HepG2 (cell line): ENCODE data around the gene PRMT7. TPM values are rescaled to one million over a fixed set of nuclear protein-coding genes. Genes with fewer than 3 reads are reported as not detected.

Experiments
- ATAC-seq: fragments of 200-7000 bp; cut with Tn5 transposase; 3 replicates; pipeline ENCODE4 v1.9.1; 2020; ENCODE audit warnings: mild to moderate bottlenecking, moderate library complexity
- BruUV-seq: library from RNA; stranded (reverse); fragments of 400-500 nt; replicated peaks from 2 replicates; lab custom pipeline; 2021; lab: Mats Ljungman, UMichigan
- CTCF ChIA-PET: fragments of 300-600 bp; formaldehyde crosslinking; extraction: SDS; loops from one replicate; lab custom pipeline; 2021; ENCODE audit warnings: low total read pairs, inconsistent platforms, low intra/inter-chr PET ratio; lab: Yijun Ruan, JAX
- POLR2A ChIA-PET: fragments of 350-600 bp; sonication (Branson Sonifier 250); formaldehyde crosslinking; loops from one replicate; lab custom pipeline; 2020; ENCODE audit warnings: antibody characterized with exemption, inconsistent platforms; lab: Yijun Ruan, JAX
- DNase-seq: peaks from one replicate; pipeline ENCODE4 v3.0.0-alpha.2; 2015; ENCODE audit warnings: low spot score
- FAIRE-seq: peaks from 3 replicates; lab custom pipeline; 2011; peaks lifted over from hg19 to GRCh38; lab: Jason Lieb, UNC
- H2AFZ ChIP-seq: one replicate; pipeline ENCODE4 v1.6.1; 2011; ENCODE audit warnings: low read length, inconsistent platforms
- H3K27ac ChIP-seq: fragments of 300-600 bp; 3 replicates; pipeline ENCODE4 v1.8.0; 2011; ENCODE audit warnings: mixed run types, mild to moderate bottlenecking, mixed read lengths, low read length, inconsistent platforms; ENCODE audit not compliant: insufficient read depth; ENCODE audit errors: extremely low read length
- H3K27me3 ChIP-seq, 2 experiments: fragments of 200-600 bp in 1 of 2; 2 replicates in 1 of 2; 3 replicates in 1 of 2; pipeline versions ENCODE4 v1.6.0 to v1.8.0; 2011; ENCODE audit warnings: low read length in 2 of 2, mild to moderate bottlenecking in 2 of 2, moderate library complexity in 2 of 2, inconsistent platforms in 1 of 2; ENCODE audit not compliant: insufficient read depth in 2 of 2, control insufficient read depth in 1 of 2
- H3K36me3 ChIP-seq, 2 experiments: fragments of 200-600 bp in 1 of 2; replicated peaks in 1 of 2; 2 replicates in 1 of 2; 3 replicates in 1 of 2; pipeline versions ENCODE4 v1.5.1 to v1.8.0; 2011; ENCODE audit warnings: low read length in 2 of 2, inconsistent platforms in 1 of 2; ENCODE audit not compliant: insufficient read depth in 2 of 2, control insufficient read depth in 1 of 2
- H3K4me1 ChIP-seq: 2 replicates; pipeline ENCODE4 v1.5.1; 2012; ENCODE audit warnings: low read length, inconsistent platforms; ENCODE audit not compliant: insufficient read depth
- H3K4me2 ChIP-seq: 2 replicates; pipeline ENCODE4 v1.6.0; 2011; ENCODE audit warnings: low read depth, low read length, inconsistent platforms
- H3K4me3 ChIP-seq, 3 experiments: fragments of 200-600 bp in 1 of 3; sonication (generic), shearing (Covaris generic) in 1 of 3; replicated peaks in 1 of 3; 2 replicates each; pipeline ENCODE4 v1.5.1; 2011 to 2016; ENCODE audit warnings: low read length in 3 of 3, inconsistent platforms in 2 of 3, low read depth in 2 of 3, mild to moderate bottlenecking in 2 of 3, control low read depth in 1 of 3, mixed read lengths in 1 of 3; ENCODE audit not compliant: insufficient read depth in 1 of 3
- H3K79me2 ChIP-seq: one replicate; pipeline ENCODE4 v1.6.1; 2011; ENCODE audit warnings: low read length, inconsistent platforms; ENCODE audit not compliant: insufficient read depth
- H3K9ac ChIP-seq: 2 replicates; pipeline ENCODE4 v1.6.0; 2011; ENCODE audit warnings: mild to moderate bottlenecking, low read depth, low read length, inconsistent platforms; ENCODE audit not compliant: insufficient read depth
- H3K9me3 ChIP-seq: 2 replicates; pipeline ENCODE4 v1.5.1; 2012; ENCODE audit warnings: mild to moderate bottlenecking, low read length
- H4K20me1 ChIP-seq: 2 replicates; pipeline ENCODE4 v1.6.0; 2011; ENCODE audit warnings: inconsistent platforms, mild to moderate bottlenecking, low read length, moderate library complexity; ENCODE audit not compliant: insufficient read depth
- GMEB2 ChIP-seq: IDR thresholded peaks from 2 replicates; pipeline ENCODE4 v1.6.1; 2016; ENCODE audit warnings: missing biosample characterization, missing genetic modification reagents, low read depth
- JUND ChIP-seq: sonication (generic); formaldehyde crosslinking; IDR thresholded peaks from 2 replicates; pipeline ENCODE4 v1.8.0; 2022; ENCODE audit warnings: mild to moderate bottlenecking, missing genetic modification reagents
- NFIB ChIP-seq: sonication (generic); formaldehyde crosslinking; IDR thresholded peaks from 2 replicates; pipeline ENCODE4 v1.9.0; 2021; ENCODE audit warnings: missing genetic modification reagents, mild to moderate bottlenecking, borderline replicate concordance
- POGK ChIP-seq: sonication (generic); formaldehyde crosslinking; conservative IDR thresholded peaks from 2 replicates; pipeline ENCODE4 v1.8.0; 2022; ENCODE audit warnings: mild to moderate bottlenecking, moderate library complexity, missing genetic modification reagents
- SIX1 ChIP-seq: sonication (generic); formaldehyde crosslinking; IDR thresholded peaks from 2 replicates; pipeline ENCODE4 v1.4.0; 2020; ENCODE audit warnings: missing genetic modification reagents, borderline replicate concordance
- SMYD3 ChIP-seq: sonication (generic); formaldehyde crosslinking; IDR thresholded peaks from 2 replicates; pipeline ENCODE4 v1.8.1; 2023; ENCODE audit warnings: mild to moderate bottlenecking, missing genetic modification reagents
- ZFP90 ChIP-seq: sonication (generic); formaldehyde crosslinking; IDR thresholded peaks from 2 replicates; pipeline ENCODE4 v1.8.0; 2022; ENCODE audit warnings: missing genetic modification reagents, mild to moderate bottlenecking, inconsistent platforms, borderline replicate concordance
- ZFY ChIP-seq: sonication (generic); formaldehyde crosslinking; IDR thresholded peaks from 2 replicates; pipeline ENCODE4 v1.4.0; 2020; ENCODE audit warnings: missing genetic modification reagents
- ZNF343 ChIP-seq: sonication (generic); formaldehyde crosslinking; IDR thresholded peaks from 2 replicates; pipeline ENCODE4 v1.4.0; 2020; ENCODE audit warnings: mild to moderate bottlenecking, missing genetic modification reagents
- ZNF615 ChIP-seq: sonication (generic); formaldehyde crosslinking; IDR thresholded peaks from 2 replicates; pipeline ENCODE4 v1.5.0; 2020; ENCODE audit warnings: mild to moderate bottlenecking, missing genetic modification reagents, borderline replicate concordance
- ZNF782 ChIP-seq: sonication (generic); formaldehyde crosslinking; IDR thresholded peaks from 2 replicates; pipeline ENCODE4 v1.4.0; 2020; ENCODE audit warnings: missing genetic modification reagents, mild to moderate bottlenecking, borderline replicate concordance
- WGBS: methylation state at CpG from one replicate; pipeline ENCODE4 v1.1.6; 2017; ENCODE audit warnings: low lambda C conversion rate; 5-methylcytosine and 5-hydroxymethylcytosine counted together
- in situ Hi-C: cut with HindIII; loops from 2 replicates; pipeline ENCODE4 v1.10.0; 2017; ENCODE audit warnings: low pct_unique_long_range_greater_than_20kb; ENCODE audit not compliant: extremely low pct_ligation_motif_present
- intact Hi-C: fragments of 100-400 bp; cut with micrococcal nuclease; formaldehyde crosslinking; loops from one replicate; pipeline ENCODE4 v1.10.0; 2022; ENCODE audit not compliant: unreplicated experiment
- polyA plus RNA-seq, 8 experiments: library from polyadenylated mRNA; depleted of rRNA in 3 of 8; stranded (reverse) in 7 of 8; unstranded in 1 of 8; fragments of >200 nt; fragmentation: Illumina TruSeq in 4 of 8; extraction: Trizol in 4 of 8; gene quantifications; 2 replicates each; pipeline versions ENCODE4 v1.2.1 to v1.2.3, GENCODE V29; 2011 to 2016; ENCODE audit warnings: low read depth in 4 of 8, missing spikeins in 1 of 8, mixed read lengths in 1 of 8; ENCODE audit not compliant: insufficient read depth in 1 of 8
- total RNA-seq, 5 experiments: library from RNA; depleted of rRNA; stranded (reverse); fragments of >200 nt; fragmentation: Illumina TruSeq; extraction: Trizol; gene quantifications; 2 replicates each; pipeline ENCODE4 v1.2.3, GENCODE V29; 2016; ENCODE audit warnings: low read depth in 1 of 5

PRMT7 gene
- total and polyA plus RNA-seq, 2 of the 13 experiments (the other 11 are each of a cell fraction or from before 2014, with no cell fraction given): 47.5 to 55.0 TPM

- Histone ChIP-seq H2AFZ (peak within 1 kb of the TSS; percentile 21), H3K9me3 (no peaks in the 10 kb centered on the region), H3K4me3 (peak within 1 kb of the TSS; percentile 69 to 100 (median 97)), H3K4me2 (peak within 1 kb of the TSS; percentile 100), H3K36me3 (no peaks in the 10 kb centered on the region), H4K20me1 (0 out of 2 replicates have a peak, but pooled peaks cover 11% of the 10 kb centered on the region), H3K79me2 (peaks cover 33% of the 10 kb centered on the region), H3K4me1 (peaks cover 60% of the 10 kb centered on the region), H3K9ac (peak within 1 kb of the TSS; percentile 100), H3K27me3 (no peaks in the 10 kb centered on the region; a peak in 1 of 5 replicates), H3K27ac (peak within 1 kb of the TSS; percentile 97)
- in situ Hi-C loops (loop anchor here (5.0 kb wide), 1 partner anchor 63 kb away; no protein-coding TSS in a partner anchor), intact Hi-C loops (loop anchor here (1.0 to 2.0 kb wide), 4 partner anchors 17 to 47 kb away; partner anchors contain the start of genes ESRP2 and PRMT7)
- peak; percentile 60 for ATAC-seq
- BruUV-seq: TSS peak; percentile 100
- FAIRE-seq: no peak
- 1% methylated on average over 73 of the region's 123 CpGs for WGBS
- peak; percentile 60 for DNase-seq
- CTCF ChIA-PET: interaction anchor here (1.8 to 6.0 kb wide), 2 partner anchors 46 to 65 kb away, joined by 4 to 96 read pairs; partner anchors contain the start of genes PRMT7 and SLC7A6OS
- POLR2A ChIA-PET: interaction anchor here (0.6 to 4.5 kb wide), 32 partner anchors 10 to 663 kb away, joined by 3 to 89 read pairs (median 6); partner anchors contain the start of genes ESRP2, LCAT, NFATC3 and PLA2G15
- TF ChIP-seq ZNF615 (CRISPR knock-in tag) (no peak), ZFY (peak; percentile 87), NFIB (CRISPR knock-in tag) (no peak), ZFP90 (CRISPR knock-in tag) (peak; percentile 46), SMYD3 (no peak), SIX1 (CRISPR knock-in tag) (no peak), POGK (peak; percentile 47; the same call in 1 of the 2 replicates), GMEB2 (CRISPR knock-in tag) (no peak), JUND (CRISPR knock-in tag) (no peak), ZNF782 (CRISPR knock-in tag) (peak; percentile 65; the same call in 1 of the 2 replicates), ZNF343 (CRISPR knock-in tag) (no peak)
Observed at GRCh38 chr16:68264128-68265077, 46.4 kb upstream of the PRMT7 start, which contains the start of gene SLC7A6. TSS of gene SLC7A6 (plus strand) at chr16:68264526. CDS start at chr16:68274727, 10,201 bp downstream.
